Stimulated activated CD4-positive, alpha-beta T cell treated with anti-CD3 and anti-CD28 coated beads, TNF-alpha, amount 100 ng/mL, for 48 hours (primary cell): ENCODE results near the gene RALY.

Source experiments
- DNase-seq, 3 donors: peaks; one replicate each; pipeline ENCODE4 v3.0.0-alpha.2; 2020; ENCODE audit warnings: low read depth in 3 of 3

The RALY gene

DNA sequence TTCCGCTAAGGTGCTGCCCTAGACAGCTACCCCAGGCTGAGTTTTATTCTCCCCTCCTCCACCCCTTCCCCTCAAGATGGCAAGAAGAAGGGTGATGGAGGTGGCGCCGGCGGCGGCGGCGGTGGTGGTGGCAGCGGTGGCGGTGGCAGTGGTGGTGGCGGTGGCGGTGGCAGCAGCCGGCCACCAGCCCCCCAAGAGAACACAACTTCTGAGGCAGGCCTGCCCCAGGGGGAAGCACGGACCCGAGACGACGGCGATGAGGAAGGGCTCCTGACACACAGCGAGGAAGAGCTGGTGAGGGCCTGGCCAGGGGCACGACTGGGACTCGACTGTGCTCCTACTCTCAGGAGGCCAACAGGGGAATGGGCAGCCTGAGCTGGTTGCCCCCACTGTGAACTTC lies 83.2 kb downstream of the RALY start:
- DNase-seq = no peak

DNA sequence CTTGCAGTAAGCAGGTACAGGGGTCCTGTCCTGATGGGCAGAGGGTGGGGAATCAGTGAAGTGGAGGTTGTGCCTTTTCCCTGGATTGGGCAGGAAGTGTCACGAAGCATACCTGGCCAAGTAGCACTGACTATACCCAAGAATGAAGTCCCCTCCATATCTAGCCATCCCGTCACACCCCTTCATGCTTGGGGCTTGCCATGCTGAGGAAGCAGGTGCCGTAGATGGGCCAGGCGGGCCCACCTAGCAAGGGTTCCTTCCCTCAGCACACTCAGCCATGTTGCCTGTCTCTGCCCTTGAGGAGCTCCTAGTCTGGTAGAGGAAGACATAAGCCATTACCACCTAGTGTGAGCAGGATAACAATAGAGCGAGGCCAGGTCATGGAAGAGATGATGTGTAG lies 84.8 kb downstream of the RALY start:
- DNase-seq = no peak

DNA sequence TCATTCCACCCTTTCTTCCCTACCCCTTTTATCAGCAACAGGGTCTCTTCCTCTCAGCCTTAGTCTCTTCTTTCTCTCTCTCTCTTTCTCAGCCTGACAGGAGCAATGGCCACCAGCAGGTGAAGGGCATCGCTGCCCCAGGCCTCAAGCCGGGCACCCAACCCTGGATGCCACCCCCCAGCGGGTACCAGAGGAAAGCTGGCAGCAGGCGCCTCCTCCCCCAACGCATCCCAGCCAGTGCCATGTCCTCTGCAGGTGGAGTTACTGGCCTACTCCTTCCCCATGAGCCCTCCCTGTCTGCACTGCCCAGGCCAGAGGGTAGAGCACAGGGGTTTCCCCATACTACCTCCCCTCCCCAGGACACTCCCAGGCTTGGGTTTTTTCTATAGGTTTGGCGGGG lies 86.1 kb downstream of the RALY start:
- no peak for DNase-seq

- no peak for DNase-seq
Measured at GRCh38 chr20:34082232-34082887, 88.6 kb downstream of the RALY start.

DNA sequence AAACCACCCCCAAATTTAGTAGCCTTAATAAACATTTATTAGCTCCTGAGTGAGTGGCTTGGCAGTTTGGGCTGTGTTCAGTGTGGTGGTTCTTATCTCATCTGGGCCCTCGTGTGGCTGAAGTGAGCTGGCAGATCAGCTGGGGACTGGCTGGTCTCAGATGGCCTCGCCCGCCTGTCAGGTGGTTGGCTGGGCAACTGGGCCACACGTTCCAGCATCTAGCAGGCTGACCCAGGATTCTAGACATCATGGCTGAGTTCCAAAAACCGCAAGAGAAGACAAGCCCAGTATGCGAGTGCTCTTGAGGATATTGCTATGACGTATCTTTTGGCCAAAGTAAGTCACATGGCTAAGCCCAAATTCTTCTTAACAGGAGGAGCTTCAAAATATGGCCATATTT lies 89.4 kb downstream of the RALY start:
- no peak for DNase-seq

- no peak for DNase-seq
Measured at GRCh38 chr20:34083781-34084180, 90.1 kb downstream of the RALY start.

DNA sequence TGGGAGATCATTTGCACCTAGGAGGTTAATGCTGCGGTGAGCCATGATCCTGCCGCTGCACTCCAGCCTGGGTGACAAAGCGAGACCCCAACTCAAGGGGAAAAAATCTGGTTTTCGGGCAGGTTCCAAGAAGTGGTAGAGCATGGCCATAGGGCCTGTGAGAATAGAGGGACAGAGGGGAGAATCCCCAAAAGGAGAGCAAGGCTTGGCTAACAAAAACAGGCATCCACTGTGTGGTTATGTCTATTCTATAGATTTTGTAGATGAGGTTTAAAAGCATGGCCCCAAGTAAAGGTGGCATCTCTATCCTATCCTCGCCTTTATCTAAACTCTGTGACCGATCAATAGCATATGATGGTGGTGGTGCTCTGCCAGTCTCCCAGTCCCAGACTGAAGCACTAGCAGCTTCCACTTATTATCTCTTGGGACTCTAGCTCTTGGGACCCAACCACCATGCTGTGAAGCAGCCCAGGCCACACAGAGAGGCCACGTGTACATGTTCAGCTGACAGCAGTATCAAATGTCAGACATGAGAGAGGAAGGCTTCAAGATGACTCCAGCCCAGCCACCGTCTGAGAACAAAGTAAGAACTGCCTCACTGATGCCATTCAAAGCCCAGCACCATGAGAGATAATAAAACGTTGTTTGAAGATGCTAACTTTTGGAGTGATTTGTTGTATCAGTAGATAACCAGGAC lies 90.7 kb downstream of the RALY start:
- DNase-seq = no peak

DNA sequence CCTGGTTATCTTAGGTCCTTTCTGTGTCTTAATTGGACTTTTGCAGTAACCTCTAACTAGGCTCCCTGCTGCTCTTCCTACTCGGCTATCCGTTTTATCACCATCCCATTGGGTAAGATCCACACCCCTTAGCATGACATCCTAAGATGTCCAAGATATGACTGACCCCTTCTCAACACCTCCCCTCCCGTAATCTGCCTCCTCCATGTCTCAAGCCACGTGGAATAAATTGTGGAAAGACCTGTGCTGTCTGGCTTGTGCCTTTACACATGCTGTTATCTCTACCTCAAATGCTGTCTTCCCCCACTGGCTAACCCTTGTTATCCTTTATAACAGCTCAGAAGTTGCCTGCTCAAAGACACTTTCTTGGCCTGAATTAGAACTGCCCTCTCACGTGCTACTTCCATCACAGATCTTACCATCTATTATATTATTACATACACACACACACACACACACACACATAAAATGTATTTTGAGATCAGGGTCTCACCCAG lies 91.9 kb downstream of the RALY start:
- DNase-seq = no peak

DNA sequence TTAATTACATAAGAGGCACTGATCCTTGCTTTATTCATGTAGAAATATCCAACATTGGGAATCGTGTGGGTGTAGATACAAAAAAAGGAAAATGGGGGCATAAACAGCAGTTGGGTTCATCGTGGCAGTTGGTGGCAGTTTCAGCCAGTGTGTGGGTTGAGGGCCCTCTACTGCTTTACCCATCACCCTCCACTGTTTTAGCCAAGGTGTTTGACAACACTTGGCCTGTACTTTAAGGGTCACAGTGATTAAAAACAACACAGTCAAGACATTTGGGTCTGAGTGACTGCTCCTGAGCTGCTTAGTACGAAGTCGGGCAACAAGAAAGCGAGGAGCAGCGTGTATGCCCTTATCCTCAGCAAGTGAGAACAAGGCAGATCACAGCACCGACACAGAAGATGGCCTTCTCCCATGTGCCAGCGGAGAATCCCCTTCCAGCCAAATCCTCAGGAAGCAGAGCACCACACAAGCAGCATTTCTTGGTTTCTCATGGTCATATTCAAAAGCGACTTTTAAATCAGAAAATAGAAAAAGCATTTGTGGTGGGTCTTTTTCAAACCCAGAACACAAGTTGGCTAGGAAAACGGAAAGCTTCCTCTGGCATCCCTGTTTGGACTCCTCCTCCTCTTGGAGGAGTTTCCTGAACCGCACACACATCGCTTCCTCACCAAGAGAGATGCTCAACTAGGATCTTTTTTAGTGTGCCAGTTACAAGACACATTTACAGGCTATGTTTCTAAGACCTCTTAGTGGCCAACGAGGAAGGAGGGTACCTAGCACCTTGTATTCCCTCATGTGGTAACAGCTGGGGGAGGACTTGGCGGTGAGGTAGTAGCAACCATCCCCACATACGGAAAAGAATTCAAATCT lies 94.8 kb downstream of the RALY start:
- DNase-seq = no peak

GRCh38 chr20:34089175-34089479 lies 95.4 kb downstream of the RALY start:
- no peak for DNase-seq

DNA sequence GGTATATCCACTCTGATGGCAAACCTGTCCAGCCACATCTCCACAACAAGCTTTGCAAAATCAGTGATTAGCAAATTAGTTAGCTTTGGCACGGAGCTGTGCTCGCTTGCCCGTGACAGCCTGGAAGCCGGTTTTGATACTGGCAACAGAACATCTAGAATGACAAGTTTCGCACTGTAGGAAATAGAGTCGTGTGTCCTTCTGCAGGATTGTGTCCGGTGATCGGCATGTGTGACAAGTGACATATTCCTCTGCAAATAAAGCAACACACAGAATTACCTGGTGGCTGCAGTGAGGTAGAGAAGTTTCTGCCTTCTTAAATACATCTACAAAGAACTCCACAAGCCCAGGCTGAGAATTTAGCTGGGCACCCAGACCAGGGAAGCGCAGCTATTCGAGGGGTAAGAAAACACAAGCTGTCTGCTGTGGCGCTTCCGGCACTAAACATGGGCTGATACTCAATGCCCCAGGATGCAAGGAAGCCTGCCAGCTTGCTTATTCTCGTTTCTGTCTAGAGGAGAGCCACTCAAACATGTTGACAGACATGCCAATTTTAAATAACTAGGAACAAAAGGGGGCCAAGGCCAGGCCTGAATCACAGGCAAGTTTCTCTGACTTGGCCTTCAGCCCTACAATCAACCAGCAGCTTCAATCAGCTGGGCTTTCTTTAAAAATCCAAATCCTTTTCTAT lies 96.1 kb downstream of the RALY start:
- DNase-seq = no peak

GRCh38 chr20:34090645-34091044 lies 96.9 kb downstream of the RALY start:
- DNase-seq = no peak

GRCh38 chr20:34091637-34092200 lies 98.0 kb downstream of the RALY start:
- DNase-seq = no peak

GRCh38 chr20:34093895-34094294 lies 100.2 kb downstream of the RALY start:
- DNase-seq = no peak

- DNase-seq = no peak
Measured at GRCh38 chr20:34095825-34096224, 102.1 kb downstream of the RALY start.

DNA sequence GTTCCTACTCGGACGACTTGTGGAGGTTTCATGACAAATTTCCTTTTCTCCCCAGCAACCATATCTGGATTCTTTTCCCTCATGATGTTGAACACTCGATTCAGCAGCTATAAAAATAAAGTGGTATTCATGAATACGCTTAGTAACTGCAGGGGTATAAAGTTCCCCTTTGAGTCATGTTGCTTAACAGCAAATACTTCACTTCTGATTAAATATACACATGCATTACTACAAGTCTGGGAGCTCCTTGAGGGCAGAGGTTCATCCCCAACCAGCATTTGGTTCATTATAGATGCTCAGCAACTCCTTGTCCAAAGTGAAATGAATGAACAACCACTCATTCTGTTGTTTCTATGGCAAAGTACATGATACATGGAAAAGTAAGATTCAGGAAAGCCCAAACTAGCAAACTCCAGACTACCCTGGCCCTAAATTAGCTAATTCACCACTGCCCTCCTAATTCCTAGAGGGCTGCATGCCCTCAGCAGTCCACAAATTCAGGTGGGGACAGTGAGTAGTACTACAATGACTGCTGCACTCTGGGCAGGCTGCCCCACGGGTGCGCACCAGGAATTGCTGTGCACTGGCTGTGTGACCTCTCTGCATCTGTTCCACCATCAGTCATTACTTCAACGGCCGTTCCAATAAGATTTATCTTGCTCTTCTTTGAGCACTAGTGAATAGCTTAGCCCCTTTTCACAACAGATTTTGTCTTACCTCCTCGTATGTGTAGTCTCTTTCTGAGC lies 103.2 kb downstream of the RALY start:
- no peak for DNase-seq

GRCh38 chr20:34098570-34098969 lies 104.9 kb downstream of the RALY start:
- DNase-seq = no peak

DNA sequence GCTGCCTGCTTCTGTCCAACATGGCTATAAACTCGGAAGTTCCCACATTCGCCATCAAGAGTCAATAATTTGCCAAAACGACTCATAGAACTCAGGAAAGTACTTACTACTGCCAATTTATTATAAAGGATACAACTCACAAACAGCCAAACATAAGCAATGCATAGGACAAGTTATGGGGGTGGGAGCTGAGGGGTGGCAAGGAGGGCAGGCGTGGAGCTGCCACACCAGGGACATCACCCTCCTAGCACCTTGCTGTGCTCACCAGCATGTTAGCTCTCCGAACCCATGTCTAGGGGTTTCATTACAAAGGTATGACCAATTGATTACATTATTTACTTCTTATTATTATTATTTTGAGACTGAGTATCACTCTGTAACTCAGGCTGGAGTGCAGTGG lies 106.0 kb downstream of the RALY start:
- DNase-seq = no peak

- no peak for DNase-seq
Measured at GRCh38 chr20:34100576-34100975, 106.9 kb downstream of the RALY start.

- no peak for DNase-seq
Measured at GRCh38 chr20:34102342-34102741, 108.6 kb downstream of the RALY start.

- DNase-seq = no peak
Measured at GRCh38 chr20:34104059-34104458, 110.3 kb downstream of the RALY start.
